ENCODE data around the gene OBSL1. TPM values are rescaled to one million over a fixed set of nuclear protein-coding genes. Genes with fewer than 3 reads are reported as not detected.
A peak's percentile ranks its signal among the peaks of the same experiment; 100 is the strongest.

OBSL1 gene
- total and polyA plus RNA-seq, 2 donors from 2014 or later, result 89.5 to 123 TPM

- intact Hi-C loops (cut with DNase I), result no loop called here
These were observed 25.9 kb downstream of the OBSL1 start for GRCh38 chr2:219545295-219545942.

GRCh38 chr2:219544567-219544966 is 26.8 kb downstream of the OBSL1 start:
- H3K9me3 ChIP-seq (ENCODE audit: control insufficient read depth in 2 of 3, insufficient read depth in 1 of 3, low read length in 3 of 3), result no peaks in the 10 kb centered on the region
- H3K9ac ChIP-seq (ENCODE audit: low read length in 3 of 3), result peak overlapping the region in 1 of 3 donors; percentile 58
- H3K27me3 ChIP-seq (ENCODE audit: control insufficient read depth, insufficient read depth, low read length), result no peaks in the 10 kb centered on the region
- peaks cover 0 to 8% (median 8%) of the 10 kb centered on the region in 3 donors for H3K36me3 ChIP-seq (ENCODE audit: control insufficient read depth in 2 of 3, insufficient read depth in 3 of 3, low read length in 3 of 3)
- H3K4me1 ChIP-seq (ENCODE audit: control insufficient read depth in 2 of 3, insufficient read depth in 2 of 3, low read depth in 1 of 3, low read length in 3 of 3), result peaks cover 4 to 18% (median 9%) of the 10 kb centered on the region in 3 donors
- intact Hi-C loops (cut with DNase I), result no loop called here
- H3K4me3 ChIP-seq (ENCODE audit: low read length in 3 of 3), result peak overlapping the region; percentile 23 to 72 (median 47)
- TF ChIP-seq CTCF (IDR thresholded peaks at IDR 0.05; ENCODE audit: borderline replicate concordance, extremely low read depth, insufficient read depth), result no peak
- FAIRE-seq (no peak), DNase-seq (peak in 1 of 5 donors; percentile 63)
- no peak overlapping the region for H3K27ac ChIP-seq (ENCODE audit: low read depth in 2 of 2, low read length in 2 of 2)

More at GRCh38 chr2:219545295-219545942, 25.9 kb downstream of the OBSL1 start:
- Histone ChIP-seq H3K4me3 (ENCODE audit: low read length in 3 of 3) (no peak overlapping the region), H3K27ac (ENCODE audit: low read depth in 2 of 2, low read length in 2 of 2) (no peak overlapping the region), H3K27me3 (ENCODE audit: control insufficient read depth, insufficient read depth, low read length) (no peaks in the 10 kb centered on the region), H3K4me1 (ENCODE audit: control insufficient read depth in 2 of 3, insufficient read depth in 2 of 3, low read depth in 1 of 3, low read length in 3 of 3) (peaks cover 4 to 18% (median 9%) of the 10 kb centered on the region in 3 donors), H3K36me3 (ENCODE audit: control insufficient read depth in 2 of 3, insufficient read depth in 3 of 3, low read length in 3 of 3) (peaks cover 0 to 8% (median 7%) of the 10 kb centered on the region in 3 donors), H3K9ac (ENCODE audit: low read length in 3 of 3) (no peak overlapping the region), H3K9me3 (ENCODE audit: control insufficient read depth in 2 of 3, insufficient read depth in 1 of 3, low read length in 3 of 3) (no peaks in the 10 kb centered on the region)
- DNase-seq, result no peak
- FAIRE-seq, result no peak
- TF ChIP-seq CTCF (IDR thresholded peaks at IDR 0.05; ENCODE audit: borderline replicate concordance, extremely low read depth, insufficient read depth), result no peak

GRCh38 chr2:219543596-219544358 is 27.6 kb downstream of the OBSL1 start, which contains the start of the genes CHPF and TMEM198:
TSS of gene CHPF (minus strand) at chr2:219543809. CDS start at chr2:219543538, 271 bp downstream.
TSS of gene TMEM198 (plus strand) at chr2:219544028. CDS start at chr2:219544728, 700 bp downstream.
- TF ChIP-seq CTCF (IDR thresholded peaks at IDR 0.05; ENCODE audit: borderline replicate concordance, extremely low read depth, insufficient read depth), result no peak
- intact Hi-C loops (cut with DNase I), result no loop called here
- Histone ChIP-seq H3K9me3 (ENCODE audit: control insufficient read depth in 2 of 3, insufficient read depth in 1 of 3, low read length in 3 of 3) (no peaks in the 10 kb centered on the region), H3K4me1 (ENCODE audit: control insufficient read depth in 2 of 3, insufficient read depth in 2 of 3, low read depth in 1 of 3, low read length in 3 of 3) (peaks cover 4 to 18% (median 9%) of the 10 kb centered on the region in 3 donors), H3K4me3 (ENCODE audit: low read length in 3 of 3) (peak within 1 kb of the TSS; percentile 50 to 72 (median 66)), H3K27me3 (ENCODE audit: control insufficient read depth, insufficient read depth, low read length) (no peaks in the 10 kb centered on the region), H3K27ac (ENCODE audit: low read depth in 2 of 2, low read length in 2 of 2) (peak within 1 kb of the TSS; percentile 79 to 83), H3K36me3 (ENCODE audit: control insufficient read depth in 2 of 3, insufficient read depth in 3 of 3, low read length in 3 of 3) (peaks cover 0 to 8% (median 8%) of the 10 kb centered on the region in 3 donors), H3K9ac (ENCODE audit: low read length in 3 of 3) (peak within 1 kb of the TSS; percentile 36 to 63 (median 59))
- DNase-seq, result peak; percentile 99 to 100 (median 99)
- FAIRE-seq, result peak; percentile 94

Measured in kidney (tissue), 14 donors.